BLaER1 treated with 17β-estradiol and CSF1 and Interleukin-3, amounts not matched to agents 10 nM and 100 nM (cell line): ENCODE results near the gene STAP2.
"Not testable (repeated sequence)": the region's sequence is repeated elsewhere in the genome, so short reads cannot be mapped to it uniquely, and the experiment has no call there.

Source experiments
- H3K27ac ChIP-seq, 11 experiments: shearing (Covaris generic); formaldehyde crosslinking; 2 replicates each; pipeline ENCODE4 v1.8.1; 2022
- H3K27me3 ChIP-seq, 11 experiments: shearing (Covaris generic); formaldehyde crosslinking; 2 replicates each; pipeline ENCODE4 v1.8.1; 2022
- H3K36me3 ChIP-seq, 11 experiments: shearing (Covaris generic); formaldehyde crosslinking; 2 replicates each; pipeline ENCODE4 v1.8.1; 2022
- H3K4me1 ChIP-seq, 10 experiments: shearing (Covaris generic); formaldehyde crosslinking; 2 replicates each; pipeline ENCODE4 v1.8.1; 2022
- H3K4me2 ChIP-seq, 11 experiments: shearing (Covaris generic); formaldehyde crosslinking; 2 replicates each; pipeline ENCODE4 v1.8.1; 2022
- H3K4me3 ChIP-seq, 10 experiments: shearing (Covaris generic); formaldehyde crosslinking; 2 replicates each; pipeline ENCODE4 v1.8.1; 2022
- H3K9ac ChIP-seq, 11 experiments: shearing (Covaris generic); formaldehyde crosslinking; 2 replicates each; pipeline ENCODE4 v1.8.1; 2022
- H3K9me3 ChIP-seq, 11 experiments: shearing (Covaris generic); formaldehyde crosslinking; replicated peaks in 1 of 11; 2 replicates each; pipeline ENCODE4 v1.8.1; 2022
- H4K20me1 ChIP-seq, 11 experiments: shearing (Covaris generic); formaldehyde crosslinking; 2 replicates each; pipeline ENCODE4 v1.8.1; 2022
- Cebpa-rat ChIP-seq, 11 experiments: shearing (Covaris generic); IDR thresholded peaks; 2 replicates each; pipeline ENCODE4 v1.8.1; 2022

STAP2 gene

GRCh38 chr19:4284974-4285373, 53.7 kb downstream of the STAP2 start:
- Histone ChIP-seq H3K27me3 (peaks cover 28 to 35% (median 33%) of the 10 kb centered on the region in 11 experiments), H3K27ac (no peak overlapping the region), H4K20me1 (peaks cover 0 to 8% (median 0%) of the 10 kb centered on the region in 11 experiments; a peak in 4 of 22 replicates), H3K4me1 (peaks cover 0 to 6% (median 2%) of the 10 kb centered on the region in 10 experiments; a peak in 12 of 20 replicates), H3K4me2 (no peak overlapping the region), H3K9ac (no peak overlapping the region), H3K4me3 (no peak overlapping the region), H3K9me3 (no peaks in the 10 kb centered on the region), H3K36me3 (no peaks in the 10 kb centered on the region)
- TF ChIP-seq Cebpa-rat (IDR thresholded peaks at IDR 0.05) = no peak

- Histone ChIP-seq H3K9ac (no peak overlapping the region), H3K4me2 (no peak overlapping the region), H3K27ac (no peak overlapping the region), H3K4me1 (peaks cover 4 to 12% (median 8%) of the 10 kb centered on the region in 10 experiments; a peak in 19 of 20 replicates), H3K9me3 (no peaks in the 10 kb centered on the region), H4K20me1 (peaks cover 0 to 14% (median 6%) of the 10 kb centered on the region in 11 experiments; a peak in 6 of 22 replicates), H3K4me3 (no peak overlapping the region), H3K36me3 (no peaks in the 10 kb centered on the region), H3K27me3 (peaks cover 34 to 41% (median 39%) of the 10 kb centered on the region in 11 experiments)
- TF ChIP-seq Cebpa-rat (IDR thresholded peaks at IDR 0.05) = no peak
Observed at GRCh38 chr19:4284176-4284958, 54.3 kb downstream of the STAP2 start.

GRCh38 chr19:4279530-4280422, 58.9 kb downstream of the STAP2 start:
- Histone ChIP-seq H3K4me3 (peak overlapping the region; percentile 38 to 65 (median 54)), H3K27ac (no peak overlapping the region), H4K20me1 (peaks cover 0 to 22% (median 6%) of the 10 kb centered on the region in 11 experiments; a peak in 9 of 22 replicates), H3K9me3 (no peaks in the 10 kb centered on the region), H3K4me1 (peaks cover 9 to 28% (median 19%) of the 10 kb centered on the region in 10 experiments; a peak in 19 of 20 replicates), H3K9ac (peak overlapping the region in 10 of 11 experiments; percentile 18 to 64 (median 48); a peak in 12 of 22 replicates), H3K4me2 (peak overlapping the region; percentile 84 to 94 (median 91)), H3K27me3 (peaks cover 54 to 67% (median 62%) of the 10 kb centered on the region in 11 experiments), H3K36me3 (no peaks in the 10 kb centered on the region)
- TF ChIP-seq Cebpa-rat (IDR thresholded peaks at IDR 0.05) = no peak

GRCh38 chr19:4279267-4279529, 59.4 kb downstream of the STAP2 start:
- peaks cover 0 to 22% (median 6%) of the 10 kb centered on the region in 11 experiments; a peak in 9 of 22 replicates for H4K20me1 ChIP-seq
- H3K4me2 ChIP-seq = peak overlapping the region; percentile 84 to 94 (median 91)
- no peak for TF ChIP-seq Cebpa-rat (IDR thresholded peaks at IDR 0.05)
- H3K27ac ChIP-seq = no peak overlapping the region
- H3K4me3 ChIP-seq = peak overlapping the region; percentile 38 to 65 (median 54)
- no peaks in the 10 kb centered on the region for H3K9me3 ChIP-seq
- H3K27me3 ChIP-seq = peaks cover 54 to 67% (median 62%) of the 10 kb centered on the region in 11 experiments
- H3K9ac ChIP-seq = peak overlapping the region in 10 of 11 experiments; percentile 18 to 64 (median 48); a peak in 11 of 22 replicates
- H3K4me1 ChIP-seq = peaks cover 9 to 28% (median 19%) of the 10 kb centered on the region in 10 experiments; a peak in 19 of 20 replicates
- H3K36me3 ChIP-seq = no peaks in the 10 kb centered on the region

- peaks cover 54 to 67% (median 62%) of the 10 kb centered on the region in 11 experiments for H3K27me3 ChIP-seq
- peaks cover 0 to 22% (median 6%) of the 10 kb centered on the region in 11 experiments; a peak in 9 of 22 replicates for H4K20me1 ChIP-seq
- peaks cover 9 to 28% (median 19%) of the 10 kb centered on the region in 10 experiments; a peak in 19 of 20 replicates for H3K4me1 ChIP-seq
- H3K36me3 ChIP-seq = no peaks in the 10 kb centered on the region
- no peaks in the 10 kb centered on the region for H3K9me3 ChIP-seq
- peak within 1 kb of the TSS; percentile 38 to 65 (median 54) for H3K4me3 ChIP-seq
- H3K4me2 ChIP-seq = peak within 1 kb of the TSS; percentile 84 to 94 (median 91)
- peak within 1 kb of the TSS in 10 of 11 experiments; percentile 18 to 64 (median 48); a peak in 12 of 22 replicates for H3K9ac ChIP-seq
- no peak for TF ChIP-seq Cebpa-rat (IDR thresholded peaks at IDR 0.05)
- no peak within 1 kb of the TSS for H3K27ac ChIP-seq
Observed at GRCh38 chr19:4278419-4279266, 60.0 kb downstream of the STAP2 start, which contains the start of gene SHD. TSS of gene SHD (plus strand) at chr19:4279266. CDS start at chr19:4280064, 798 bp downstream.

- no peak overlapping the region for H3K27ac ChIP-seq
- peaks cover 9 to 28% (median 19%) of the 10 kb centered on the region in 10 experiments; a peak in 19 of 20 replicates for H3K4me1 ChIP-seq
- H3K9me3 ChIP-seq = no peaks in the 10 kb centered on the region
- H3K4me3 ChIP-seq = no peak overlapping the region
- no peaks in the 10 kb centered on the region; a peak in 1 of 22 replicates for H3K36me3 ChIP-seq
- peaks cover 53 to 62% (median 59%) of the 10 kb centered on the region in 11 experiments for H3K27me3 ChIP-seq
- H3K9ac ChIP-seq = peak overlapping the region in 3 of 11 experiments; percentile 24 to 37 (median 28); a peak in 2 of 22 replicates
- TF ChIP-seq Cebpa-rat (IDR thresholded peaks at IDR 0.05) = no peak
- peak overlapping the region in 8 of 11 experiments; percentile 34 to 92 (median 70); a peak in 16 of 22 replicates for H3K4me2 ChIP-seq
- H4K20me1 ChIP-seq = peaks cover 0 to 22% (median 6%) of the 10 kb centered on the region in 11 experiments; a peak in 9 of 22 replicates
Observed at GRCh38 chr19:4278010-4278409, 60.6 kb downstream of the STAP2 start.

- Histone ChIP-seq H3K36me3 (peaks cover 0 to 7% (median under 1%) of the 10 kb centered on the region in 11 experiments; a peak in 6 of 22 replicates), H3K4me2 (0 out of 22 replicates have a peak overlapping the region, but pooled peaks of 1 of the 11 experiments have one; percentile 92), H3K27me3 (peaks cover 45 to 55% (median 52%) of the 10 kb centered on the region in 11 experiments), H3K9me3 (no peaks in the 10 kb centered on the region), H3K9ac (no peak overlapping the region), H3K4me1 (peaks cover 9 to 28% (median 19%) of the 10 kb centered on the region in 10 experiments; a peak in 19 of 20 replicates), H3K4me3 (no peak overlapping the region), H3K27ac (no peak overlapping the region), H4K20me1 (peaks cover 0 to 22% (median 6%) of the 10 kb centered on the region in 11 experiments; a peak in 9 of 22 replicates)
- no peak for TF ChIP-seq Cebpa-rat (IDR thresholded peaks at IDR 0.05)
Observed at GRCh38 chr19:4277191-4277696, 61.4 kb downstream of the STAP2 start.

GRCh38 chr19:4274321-4274686, 64.3 kb downstream of the STAP2 start:
- H3K9me3 ChIP-seq, H3K4me3 ChIP-seq, H3K27ac ChIP-seq, H3K4me2 ChIP-seq, H3K9ac ChIP-seq: not testable (repeated sequence)
- H3K4me1 ChIP-seq = peaks cover 2 to 18% (median 11%) of the 10 kb centered on the region in 10 experiments; a peak in 19 of 20 replicates
- H3K36me3 ChIP-seq = peaks cover 22 to 36% (median 29%) of the 10 kb centered on the region in 11 experiments; a peak in 21 of 22 replicates
- H4K20me1 ChIP-seq = peaks cover 0 to 11% (median 0%) of the 10 kb centered on the region in 11 experiments; a peak in 8 of 22 replicates
- H3K27me3 ChIP-seq = peaks cover 16 to 25% (median 23%) of the 10 kb centered on the region in 11 experiments
